K562 treated with DMSO at 1 percent for 4 hours (cell line): ENCODE measurements around the gene SIRT7. TPM values are rescaled to one million over a fixed set of nuclear protein-coding genes. Genes with fewer than 3 reads are reported as not detected.

Experiments
- total RNA-seq: library from RNA; unstranded; fragments of 300-600 nt; gene quantifications from 2 replicates; pipeline ENCODE4 v1.2.3, GENCODE V29; 2022; ENCODE audit not compliant: insufficient read depth

SIRT7 gene
- total RNA-seq, result 39.9 and 50.2 TPM in 2 replicates

GRCh38 chr17:81917565-81918332 lies at the start of gene SIRT7:
Gene SIRT7 (minus strand): TSS chr17:81918176. CDS start chr17:81918131, 45 bp downstream.

GRCh38 chr17:81961087-81961511 lies 43.1 kb upstream of the SIRT7 start, which contains the start of gene NOTUM:
Gene NOTUM (minus strand): TSS chr17:81961187. CDS start chr17:81960909, 278 bp downstream.

GRCh38 chr17:81947189-81947588 lies 29.2 kb upstream of the SIRT7 start, which contains the start of gene MYADML2:
Gene MYADML2 (minus strand): TSS chr17:81947233. CDS start chr17:81941741, 5,492 bp downstream.

DNA sequence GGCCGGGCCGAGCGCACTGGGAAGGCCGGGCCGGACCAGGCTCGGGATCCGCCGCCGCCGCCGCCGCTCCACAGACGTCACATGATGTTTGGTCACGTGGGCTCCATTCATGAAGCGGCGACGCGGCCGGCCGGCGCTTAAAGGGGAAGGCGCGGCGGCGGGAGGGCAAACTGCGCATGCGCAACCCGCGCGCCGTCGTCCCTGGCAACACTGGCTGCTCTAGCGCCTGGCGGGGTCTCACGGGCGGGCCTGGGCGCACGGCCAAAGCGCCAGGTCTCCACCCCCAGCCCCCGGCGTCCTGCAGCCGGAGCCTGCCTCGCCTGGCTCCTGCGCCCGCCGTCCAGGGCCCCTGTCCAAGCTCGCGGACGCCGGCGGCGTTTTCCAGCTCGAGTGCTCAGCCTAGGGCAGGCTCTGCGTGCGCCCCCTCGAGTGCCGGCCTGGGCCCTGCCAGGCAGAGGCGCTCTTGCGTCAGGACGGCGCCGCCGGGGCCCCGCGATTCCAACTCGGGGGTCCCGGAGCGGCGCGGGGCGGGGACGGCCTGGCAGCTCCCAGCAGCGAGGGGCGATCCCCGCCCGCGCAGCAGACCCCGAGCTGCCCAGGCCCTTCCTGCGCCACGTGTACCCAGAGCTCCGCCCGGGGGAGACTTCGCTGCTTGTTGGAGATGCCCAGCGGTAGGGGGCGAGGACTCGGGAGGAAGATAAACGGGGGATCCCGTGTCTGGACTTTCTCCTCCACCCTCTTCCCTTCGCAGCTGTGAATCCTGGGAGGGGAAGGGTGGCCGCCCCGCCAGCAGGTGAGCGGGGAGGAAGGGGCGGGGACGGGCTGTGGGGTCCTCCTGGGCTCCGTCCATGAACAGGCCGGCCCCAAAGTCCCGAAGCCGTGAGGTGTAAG lies 9.9 kb upstream of the SIRT7 start, which contains the start of gene MAFG:
Gene MAFG (minus strand): TSS at position 83 of the 891 bp plus-strand sequence. CDS start 4,550 bp downstream, outside the sequence.

GRCh38 chr17:81911277-81911961 lies 6.6 kb downstream of the SIRT7 start, which contains the start of gene PCYT2:
Gene PCYT2 (minus strand): TSS chr17:81911399. CDS start chr17:81911355, 44 bp downstream.

DNA sequence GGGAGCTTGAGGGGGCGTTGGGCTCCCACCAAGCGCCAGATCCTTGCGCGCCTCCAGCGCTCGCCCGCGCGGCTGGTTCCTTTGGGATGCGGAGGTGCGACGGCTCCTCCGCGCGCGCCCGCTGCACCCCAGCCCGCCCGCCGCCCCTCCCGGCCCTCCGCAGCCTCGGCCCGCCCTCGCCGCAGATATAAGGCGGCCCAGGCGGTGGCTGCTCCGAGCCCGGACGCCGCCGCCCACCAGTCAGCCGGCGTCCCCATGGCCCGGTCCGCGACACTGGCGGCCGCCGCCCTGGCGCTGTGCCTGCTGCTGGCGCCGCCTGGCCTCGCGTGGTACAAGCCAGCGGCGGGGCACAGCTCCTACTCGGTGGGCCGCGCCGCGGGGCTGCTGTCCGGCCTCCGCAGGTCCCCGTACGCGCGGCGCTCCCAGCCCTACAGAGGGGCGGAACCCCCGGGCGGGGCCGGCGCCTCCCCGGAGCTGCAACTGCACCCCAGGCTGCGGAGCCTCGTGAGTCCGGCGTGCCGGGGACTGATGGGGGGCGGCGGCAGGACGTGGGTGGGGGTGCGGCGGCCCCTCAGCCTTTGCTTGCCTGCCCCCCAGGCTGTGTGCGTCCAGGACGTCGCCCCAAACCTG lies 15.8 kb downstream of the SIRT7 start, which contains the start of gene NPB:
Gene NPB (plus strand): TSS at position 216 of the 630 bp plus-strand sequence. CDS start 40 bp downstream, at position 256.

DNA sequence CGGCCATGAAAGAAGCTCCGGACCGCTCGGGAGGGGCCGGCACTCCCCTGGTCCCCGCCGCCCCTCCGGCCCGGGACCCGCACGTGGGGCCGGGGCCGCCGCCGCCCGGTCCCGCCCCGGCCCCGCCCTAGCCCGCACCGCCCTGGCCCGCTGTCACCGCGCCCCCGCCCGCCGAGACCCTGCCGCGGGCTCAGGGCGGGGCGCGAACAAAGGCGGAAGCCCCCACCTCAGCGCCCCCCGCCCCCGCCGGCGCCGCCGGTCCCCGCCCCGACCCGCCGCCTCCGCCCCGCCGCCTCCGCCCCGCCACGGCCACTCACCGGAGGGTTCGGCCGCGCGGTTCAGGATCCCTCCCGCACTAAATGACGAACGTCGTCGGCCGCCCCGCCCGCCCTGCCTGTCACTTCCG lies 47.0 kb downstream of the SIRT7 start, which contains the start of gene ARHGDIA:
Gene ARHGDIA (minus strand): TSS at position 357 of the 406 bp plus-strand sequence. CDS start 1,407 bp downstream, outside the sequence.

Other genes starting within 250 kb of the SIRT7 start
- gene ARL16, start 234.4 kb downstream of the SIRT7 start, total RNA-seq, result 25.4 and 27.2 TPM in 2 replicates
- 116 and 118 TPM in 2 replicates for gene HGS, start 234.2 kb downstream of the SIRT7 start, total RNA-seq
- gene MRPL12, start 214.8 kb downstream of the SIRT7 start, total RNA-seq, result 103 and 114 TPM in 2 replicates
- gene SLC25A10, start 205.9 kb downstream of the SIRT7 start, total RNA-seq, result 51.4 and 52.8 TPM in 2 replicates
- not detected in 2 replicates for gene GCGR, start 114.0 kb downstream of the SIRT7 start, total RNA-seq
- gene MCRIP1, start 84.9 kb downstream of the SIRT7 start, total RNA-seq, result 105 and 145 TPM in 2 replicates
- gene PPP1R27, start 83.1 kb downstream of the SIRT7 start, total RNA-seq, result 0.64 TPM in 1 of 2 replicates, not detected in the other
- gene P4HB, start 57.6 kb downstream of the SIRT7 start, total RNA-seq, result 890 and 899 TPM in 2 replicates
- gene ARHGDIA, start 46.8 kb downstream of the SIRT7 start, total RNA-seq, result 224 and 227 TPM in 2 replicates
- 137 TPM in 2 replicates for gene ALYREF, start 26.6 kb downstream of the SIRT7 start, total RNA-seq
- gene ANAPC11, start 26.5 kb downstream of the SIRT7 start, total RNA-seq, result 407 and 464 TPM in 2 replicates
- gene NPB, start 15.9 kb downstream of the SIRT7 start, total RNA-seq, result 5.4 and 6.4 TPM in 2 replicates
- gene PCYT2, start 6.8 kb downstream of the SIRT7 start, total RNA-seq, result 64.0 and 70.6 TPM in 2 replicates
- 53.0 and 64.9 TPM in 2 replicates for gene MAFG, start 9.6 kb upstream of the SIRT7 start, total RNA-seq
- gene PYCR1, start 19.1 kb upstream of the SIRT7 start, total RNA-seq, result 323 and 368 TPM in 2 replicates
- 0.24 TPM in 1 of 2 replicates, not detected in the other for gene MYADML2, start 29.1 kb upstream of the SIRT7 start, total RNA-seq
- 8.8 and 9.4 TPM in 2 replicates for gene NOTUM, start 43.0 kb upstream of the SIRT7 start, total RNA-seq
- gene ASPSCR1, start 59.5 kb upstream of the SIRT7 start, total RNA-seq, result 31.8 and 46.0 TPM in 2 replicates
- 145 and 154 TPM in 2 replicates for gene CENPX, start 104.7 kb upstream of the SIRT7 start, total RNA-seq
- gene LRRC45, start 105.1 kb upstream of the SIRT7 start, total RNA-seq, result 10.6 and 11.1 TPM in 2 replicates
- gene RAC3, start 113.5 kb upstream of the SIRT7 start, total RNA-seq, result 106 and 109 TPM in 2 replicates
- gene DCXR, start 119.5 kb upstream of the SIRT7 start, total RNA-seq, result 231 and 240 TPM in 2 replicates
- 33.4 and 43.0 TPM in 2 replicates for gene RFNG, start 133.6 kb upstream of the SIRT7 start, total RNA-seq
- 132 and 142 TPM in 2 replicates for gene GPS1, start 133.7 kb upstream of the SIRT7 start, total RNA-seq
- gene DUS1L, start 147.6 kb upstream of the SIRT7 start, total RNA-seq, result 204 and 216 TPM in 2 replicates
- 146 and 202 TPM in 2 replicates for gene FASN, start 180.1 kb upstream of the SIRT7 start, total RNA-seq